ENCODE results near the gene CASP6.

- TF ChIP-seq, protein P1, sequence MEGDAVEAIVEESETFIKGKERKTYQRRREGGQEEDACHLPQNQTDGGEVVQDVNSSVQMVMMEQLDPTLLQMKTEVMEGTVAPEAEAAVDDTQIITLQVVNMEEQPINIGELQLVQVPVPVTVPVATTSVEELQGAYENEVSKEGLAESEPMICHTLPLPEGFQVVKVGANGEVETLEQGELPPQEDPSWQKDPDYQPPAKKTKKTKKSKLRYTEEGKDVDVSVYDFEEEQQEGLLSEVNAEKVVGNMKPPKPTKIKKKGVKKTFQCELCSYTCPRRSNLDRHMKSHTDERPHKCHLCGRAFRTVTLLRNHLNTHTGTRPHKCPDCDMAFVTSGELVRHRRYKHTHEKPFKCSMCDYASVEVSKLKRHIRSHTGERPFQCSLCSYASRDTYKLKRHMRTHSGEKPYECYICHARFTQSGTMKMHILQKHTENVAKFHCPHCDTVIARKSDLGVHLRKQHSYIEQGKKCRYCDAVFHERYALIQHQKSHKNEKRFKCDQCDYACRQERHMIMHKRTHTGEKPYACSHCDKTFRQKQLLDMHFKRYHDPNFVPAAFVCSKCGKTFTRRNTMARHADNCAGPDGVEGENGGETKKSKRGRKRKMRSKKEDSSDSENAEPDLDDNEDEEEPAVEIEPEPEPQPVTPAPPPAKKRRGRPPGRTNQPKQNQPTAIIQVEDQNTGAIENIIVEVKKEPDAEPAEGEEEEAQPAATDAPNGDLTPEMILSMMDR (conservative IDR thresholded peaks at IDR 0.05; ENCODE audit: low read depth, low read length) = no peak
- TF ChIP-seq EZH2 (IDR thresholded peaks at IDR 0.05; ENCODE audit: borderline replicate concordance, low read depth, low read length, poor library complexity, severe bottlenecking) = no peak
Observed at GRCh38 chr4:109735566-109736365, 32.5 kb upstream of the CASP6 start.

Data from A673 (cell line).